Epithelial cell of proximal tubule (primary cell): ENCODE data around the gene RAPGEF1. TPM values are rescaled to one million over a fixed set of nuclear protein-coding genes. Genes with fewer than 3 reads are reported as not detected.

ENCODE experiments used
- DNase-seq: peaks from one replicate; pipeline ENCODE4 v3.0.0-alpha.2; 2011; ENCODE audit warnings: low read depth
- H3K4me3 ChIP-seq: 2 replicates; pipeline ENCODE4 v1.5.1; 2011; ENCODE audit warnings: low read depth, mild to moderate bottlenecking, low read length
- total RNA-seq: library from RNA; depleted of rRNA; stranded (reverse); fragments of >200 nt; gene quantifications from 2 replicates; pipeline ENCODE4 v1.2.3, GENCODE V29; 2015
- TF ChIP-seq, protein P1 (sequence below): conservative IDR thresholded peaks from 2 replicates; pipeline ENCODE4 v1.5.1; 2012; ENCODE audit warnings: low read depth, mild to moderate bottlenecking, low read length

Gene RAPGEF1
- total RNA-seq, 1 donor from 2014 or later = 34.8 TPM

- TF ChIP-seq, protein P1, sequence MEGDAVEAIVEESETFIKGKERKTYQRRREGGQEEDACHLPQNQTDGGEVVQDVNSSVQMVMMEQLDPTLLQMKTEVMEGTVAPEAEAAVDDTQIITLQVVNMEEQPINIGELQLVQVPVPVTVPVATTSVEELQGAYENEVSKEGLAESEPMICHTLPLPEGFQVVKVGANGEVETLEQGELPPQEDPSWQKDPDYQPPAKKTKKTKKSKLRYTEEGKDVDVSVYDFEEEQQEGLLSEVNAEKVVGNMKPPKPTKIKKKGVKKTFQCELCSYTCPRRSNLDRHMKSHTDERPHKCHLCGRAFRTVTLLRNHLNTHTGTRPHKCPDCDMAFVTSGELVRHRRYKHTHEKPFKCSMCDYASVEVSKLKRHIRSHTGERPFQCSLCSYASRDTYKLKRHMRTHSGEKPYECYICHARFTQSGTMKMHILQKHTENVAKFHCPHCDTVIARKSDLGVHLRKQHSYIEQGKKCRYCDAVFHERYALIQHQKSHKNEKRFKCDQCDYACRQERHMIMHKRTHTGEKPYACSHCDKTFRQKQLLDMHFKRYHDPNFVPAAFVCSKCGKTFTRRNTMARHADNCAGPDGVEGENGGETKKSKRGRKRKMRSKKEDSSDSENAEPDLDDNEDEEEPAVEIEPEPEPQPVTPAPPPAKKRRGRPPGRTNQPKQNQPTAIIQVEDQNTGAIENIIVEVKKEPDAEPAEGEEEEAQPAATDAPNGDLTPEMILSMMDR = no peak
- DNase-seq = no peak
- H3K4me3 ChIP-seq = no peak overlapping the region
Observed at GRCh38 chr9:131731237-131731636, 8.6 kb downstream of the RAPGEF1 start.

DNA sequence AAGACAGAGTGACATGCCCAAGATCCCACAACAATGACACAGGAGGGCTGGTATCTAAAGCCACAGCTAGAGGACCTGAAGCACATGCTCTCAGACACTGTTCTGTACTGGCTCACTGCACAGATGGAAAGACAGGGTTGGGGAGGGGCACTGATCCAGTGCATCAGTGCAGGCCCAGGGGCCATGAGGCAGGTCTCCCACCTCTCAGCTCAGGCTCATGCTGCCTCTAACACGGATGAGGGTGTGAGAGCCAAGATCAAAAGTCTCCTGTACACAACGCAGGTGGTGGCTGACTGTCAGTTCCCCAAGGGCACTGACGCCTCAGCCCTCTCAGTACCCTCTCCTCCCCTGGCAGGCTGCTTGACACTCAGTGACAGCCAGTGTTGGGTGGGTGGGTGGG lies 10.9 kb downstream of the RAPGEF1 start:
- DNase-seq = no peak
- H3K4me3 ChIP-seq = no peak overlapping the region
- TF ChIP-seq, protein P1 = no peak

GRCh38 chr9:131728546-131728910 lies 11.3 kb downstream of the RAPGEF1 start:
- TF ChIP-seq, protein P1 = no peak
- no peak overlapping the region for H3K4me3 ChIP-seq
- no peak for DNase-seq

- no peak for DNase-seq
- H3K4me3 ChIP-seq = no peak overlapping the region
- TF ChIP-seq, protein P1 = no peak
Observed at GRCh38 chr9:131727795-131728545, 11.9 kb downstream of the RAPGEF1 start.

DNA sequence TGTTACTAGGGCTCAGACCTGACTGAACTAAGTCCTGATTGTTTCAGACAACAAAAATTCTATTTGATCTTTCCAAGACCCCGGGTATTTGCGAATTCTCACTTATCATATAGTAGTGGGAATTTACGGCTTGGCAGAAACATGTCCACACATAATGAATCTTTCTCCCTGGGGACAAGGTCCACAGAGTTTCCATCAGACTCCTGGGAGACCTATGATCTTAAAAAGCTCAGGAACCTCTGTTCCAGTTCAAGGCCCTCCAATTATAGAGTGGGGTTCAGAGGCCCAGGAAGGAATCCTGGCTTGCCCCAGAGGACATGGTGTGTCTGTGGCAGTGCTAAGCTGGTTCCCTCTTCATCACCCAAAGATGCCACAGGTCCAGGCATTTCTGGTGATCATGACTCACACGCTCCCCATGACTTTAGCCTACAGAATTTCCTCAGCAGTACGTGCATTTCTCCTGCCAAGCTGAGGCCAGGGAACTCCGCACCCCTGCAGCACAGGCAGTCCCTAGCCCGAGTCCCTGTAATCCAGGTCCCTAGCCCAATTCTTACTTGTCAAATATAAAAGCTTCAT lies 12.6 kb downstream of the RAPGEF1 start:
- no peak for DNase-seq
- no peak overlapping the region for H3K4me3 ChIP-seq
- TF ChIP-seq, protein P1 = no peak

DNA sequence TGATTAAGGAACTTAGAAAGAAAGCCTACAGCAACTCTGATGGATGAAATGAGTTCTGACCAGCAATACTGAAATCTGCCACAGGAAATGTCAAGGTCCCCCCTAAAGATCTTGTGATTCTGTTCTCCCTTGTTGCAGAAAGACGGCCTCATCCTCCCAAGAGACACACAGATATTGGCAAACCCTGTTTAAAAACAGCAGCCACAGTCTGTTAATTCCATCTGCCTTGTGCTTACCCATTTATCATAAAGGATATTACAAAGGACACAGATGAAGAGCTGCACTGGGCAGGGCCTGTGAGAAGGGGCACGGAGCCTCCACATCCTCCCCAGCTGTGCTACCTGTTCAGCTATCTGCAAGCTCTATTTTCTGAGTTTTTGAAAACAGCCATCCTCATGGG lies 15.2 kb downstream of the RAPGEF1 start:
- no peak for DNase-seq
- TF ChIP-seq, protein P1 = no peak

GRCh38 chr9:131723632-131724031 lies 16.2 kb downstream of the RAPGEF1 start:
- no peak for DNase-seq
- no peak overlapping the region for H3K4me3 ChIP-seq
- TF ChIP-seq, protein P1 = no peak

More for the DNA sequence above, 15.2 kb downstream of the RAPGEF1 start:
- H3K4me3 ChIP-seq = no peak overlapping the region
